Thyroid gland (tissue), 4 donors: ENCODE measurements around the gene FRMPD2.

ENCODE experiments used
- POLR2A ChIP-seq, 2 donors: fragments of 450-650 bp; IDR thresholded peaks; one replicate each; pipeline ENCODE4 v1.6.1; 2017; ENCODE audit warnings: antibody characterized with exemption in 2 of 2, mild to moderate bottlenecking in 2 of 2, moderate library complexity in 1 of 2
- TF ChIP-seq, protein P1 (sequence below), 6 experiments: fragments of 200-600 bp in 3 of 6; fragments of 450-650 bp in 3 of 6; sonication (generic) in 3 of 6; IDR thresholded peaks; one replicate each; pipeline ENCODE4 v1.5.1; 2016 to 2019; ENCODE audit warnings: antibody characterized with exemption in 6 of 6, mild to moderate bottlenecking in 2 of 6, inconsistent platforms in 1 of 6, moderate library complexity in 1 of 6

DNA sequence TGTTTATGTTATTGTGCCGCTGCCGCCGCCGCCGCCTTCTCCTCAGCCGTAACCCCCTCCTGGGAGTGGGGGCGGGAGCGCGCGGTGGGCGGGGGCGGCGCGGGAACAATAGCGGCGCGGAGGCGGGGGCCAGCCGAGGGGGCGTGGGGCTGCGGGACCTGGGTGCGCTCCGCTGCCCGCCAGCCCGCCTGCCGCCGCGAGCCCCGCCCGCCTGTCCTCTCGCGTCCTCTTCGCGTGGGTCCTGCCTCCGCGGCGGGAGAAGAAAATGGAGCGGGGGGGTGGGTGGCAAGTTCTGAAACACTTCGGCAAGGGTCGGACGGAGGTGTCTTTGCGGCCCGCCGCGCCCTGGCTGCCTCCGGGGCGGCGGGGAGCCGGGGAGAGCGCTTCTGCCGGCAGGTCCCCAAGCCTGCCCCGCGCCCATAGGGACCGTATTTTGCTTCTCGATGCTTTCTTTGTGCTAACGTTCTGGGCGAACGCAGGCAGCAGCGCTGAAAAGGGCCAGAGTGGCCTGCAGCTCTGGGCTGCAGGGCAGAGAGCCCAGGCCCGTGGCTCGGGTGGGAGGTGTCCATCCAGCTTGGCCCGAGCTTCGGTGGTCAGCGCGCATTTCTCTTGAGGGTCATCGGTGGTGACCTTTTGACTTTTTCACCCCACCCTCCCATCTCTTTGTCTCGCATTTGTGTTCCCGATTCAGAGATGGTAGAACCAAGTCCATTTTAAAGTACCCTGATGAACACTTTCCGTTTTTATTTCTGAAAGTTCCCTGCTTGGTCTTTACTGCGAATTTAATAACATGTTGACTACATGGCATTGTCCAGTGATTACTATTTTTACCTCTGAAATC, 32.6 kb upstream of the FRMPD2 start:
- TF ChIP-seq, protein P1, sequence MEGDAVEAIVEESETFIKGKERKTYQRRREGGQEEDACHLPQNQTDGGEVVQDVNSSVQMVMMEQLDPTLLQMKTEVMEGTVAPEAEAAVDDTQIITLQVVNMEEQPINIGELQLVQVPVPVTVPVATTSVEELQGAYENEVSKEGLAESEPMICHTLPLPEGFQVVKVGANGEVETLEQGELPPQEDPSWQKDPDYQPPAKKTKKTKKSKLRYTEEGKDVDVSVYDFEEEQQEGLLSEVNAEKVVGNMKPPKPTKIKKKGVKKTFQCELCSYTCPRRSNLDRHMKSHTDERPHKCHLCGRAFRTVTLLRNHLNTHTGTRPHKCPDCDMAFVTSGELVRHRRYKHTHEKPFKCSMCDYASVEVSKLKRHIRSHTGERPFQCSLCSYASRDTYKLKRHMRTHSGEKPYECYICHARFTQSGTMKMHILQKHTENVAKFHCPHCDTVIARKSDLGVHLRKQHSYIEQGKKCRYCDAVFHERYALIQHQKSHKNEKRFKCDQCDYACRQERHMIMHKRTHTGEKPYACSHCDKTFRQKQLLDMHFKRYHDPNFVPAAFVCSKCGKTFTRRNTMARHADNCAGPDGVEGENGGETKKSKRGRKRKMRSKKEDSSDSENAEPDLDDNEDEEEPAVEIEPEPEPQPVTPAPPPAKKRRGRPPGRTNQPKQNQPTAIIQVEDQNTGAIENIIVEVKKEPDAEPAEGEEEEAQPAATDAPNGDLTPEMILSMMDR (IDR thresholded peaks at IDR 0.05), result no peak
- no peak for TF ChIP-seq POLR2A (IDR thresholded peaks at IDR 0.05)
